HepG2 (cell line): ENCODE data around the gene FRAS1.

Experiments
- CTCF ChIP-seq: sonication (generic); formaldehyde crosslinking; IDR thresholded peaks from 2 replicates; pipeline ENCODE4 v1.5.0; 2020; ENCODE audit warnings: mild to moderate bottlenecking, missing genetic modification reagents, moderate library complexity
- EP300 ChIP-seq, 3 experiments: sonication (generic) in 1 of 3; formaldehyde crosslinking in 1 of 3; IDR thresholded peaks; 2 replicates each; pipeline versions ENCODE4 v1.5.1 to v1.6.1; 2011 to 2020; ENCODE audit warnings: low read depth in 2 of 3, low read length in 2 of 3, borderline replicate concordance in 1 of 3, improper control_type of control experiment in 1 of 3, mild to moderate bottlenecking in 1 of 3, missing genetic modification reagents in 1 of 3, moderate library complexity in 1 of 3
- HNRNPH1 ChIP-seq: fragments of 200-400 bp; formaldehyde crosslinking; optimal IDR thresholded peaks from 2 replicates; pipeline ENCODE3; 2017; ENCODE audit warnings: mild to moderate bottlenecking, low read depth, low read length
- KMT2A ChIP-seq: sonication (generic); formaldehyde crosslinking; IDR thresholded peaks from 2 replicates; pipeline ENCODE4 v1.4.0; 2020; ENCODE audit warnings: missing genetic modification reagents
- NCOA2 ChIP-seq: sonication (generic); formaldehyde crosslinking; IDR thresholded peaks from 2 replicates; pipeline ENCODE4 v1.8.0; 2022; ENCODE audit warnings: inconsistent platforms
- SCMH1 ChIP-seq: sonication (generic); formaldehyde crosslinking; IDR thresholded peaks from 2 replicates; pipeline ENCODE4 v1.9.0; 2021; ENCODE audit warnings: missing genetic modification reagents, mild to moderate bottlenecking, borderline replicate concordance
- SMARCE1 ChIP-seq: fragments of 450-650 bp; IDR thresholded peaks from 2 replicates; pipeline ENCODE4 v1.6.1; 2017; ENCODE audit warnings: borderline replicate concordance
- SOX13 ChIP-seq, 3 experiments: fragments of 450-650 bp in 1 of 3; sonication (generic) in 1 of 3; formaldehyde crosslinking in 1 of 3; IDR thresholded peaks in 2 of 3; conservative IDR thresholded peaks in 1 of 3; 2 replicates each; pipeline versions ENCODE4 v1.5.0 to v1.6.1; 2016 to 2020; ENCODE audit warnings: antibody characterized with exemption in 1 of 3, mild to moderate bottlenecking in 1 of 3, missing compliant biosample characterization in 1 of 3, missing genetic modification reagents in 1 of 3, moderate library complexity in 1 of 3
- TP53 ChIP-seq: sonication (generic); formaldehyde crosslinking; conservative IDR thresholded peaks from 2 replicates; pipeline ENCODE4 v1.4.0; 2020; ENCODE audit warnings: missing genetic modification reagents
- U2AF1 ChIP-seq: fragments of 200-400 bp; formaldehyde crosslinking; optimal IDR thresholded peaks from 2 replicates; pipeline ENCODE3; 2017; ENCODE audit warnings: mild to moderate bottlenecking, low read depth, low read length
- ZBTB1 ChIP-seq: sonication (generic); formaldehyde crosslinking; IDR thresholded peaks from 2 replicates; pipeline ENCODE4 v1.4.0; 2020; ENCODE audit warnings: missing genetic modification reagents, borderline replicate concordance
- ZNF281 ChIP-seq: sonication (generic); formaldehyde crosslinking; IDR thresholded peaks from 2 replicates; pipeline ENCODE4 v1.4.0; 2020; ENCODE audit warnings: missing genetic modification reagents, borderline replicate concordance

GRCh38 chr4:78428996-78429395 lies 371.9 kb downstream of the FRAS1 start:
- TF ChIP-seq U2AF1, result no peak
- TF ChIP-seq SCMH1 (CRISPR knock-in tag), result no peak
- TF ChIP-seq HNRNPH1, result no peak
- TF ChIP-seq SMARCE1, result no peak
- TF ChIP-seq KMT2A (CRISPR knock-in tag), result no peak
- no peak for TF ChIP-seq ZNF281
- TF ChIP-seq TP53, result no peak
- no peak for TF ChIP-seq CTCF (CRISPR knock-in tag)
- TF ChIP-seq NCOA2 (CRISPR knock-in tag), result no peak
- no peak for TF ChIP-seq EP300 (IDR thresholded peaks at IDR 0.05; ENCODE audit: low read depth in 2 of 2, low read length in 2 of 2)
- TF ChIP-seq EP300 (CRISPR knock-in tag; IDR thresholded peaks at IDR 0.05; ENCODE audit: borderline replicate concordance), result no peak
- no peak for TF ChIP-seq ZBTB1
- no peak for TF ChIP-seq SOX13 (IDR thresholded peaks at IDR 0.05)
- no peak for TF ChIP-seq SOX13 (CRISPR knock-in tag; conservative IDR thresholded peaks at IDR 0.05 in 1 of 2, IDR thresholded peaks at IDR 0.05 in 1 of 2)
